HG02943 (cell line): ENCODE measurements around the gene RNPEPL1.

Source experiments
- ATAC-seq: cut with Tn5 transposase; IDR thresholded peaks from one replicate; pipeline ENCODE4 v1.9.1; 2021; ENCODE audit warnings: mild to moderate bottlenecking, low read depth, moderate library complexity; ENCODE audit not compliant: unreplicated experiment

Gene RNPEPL1

DNA sequence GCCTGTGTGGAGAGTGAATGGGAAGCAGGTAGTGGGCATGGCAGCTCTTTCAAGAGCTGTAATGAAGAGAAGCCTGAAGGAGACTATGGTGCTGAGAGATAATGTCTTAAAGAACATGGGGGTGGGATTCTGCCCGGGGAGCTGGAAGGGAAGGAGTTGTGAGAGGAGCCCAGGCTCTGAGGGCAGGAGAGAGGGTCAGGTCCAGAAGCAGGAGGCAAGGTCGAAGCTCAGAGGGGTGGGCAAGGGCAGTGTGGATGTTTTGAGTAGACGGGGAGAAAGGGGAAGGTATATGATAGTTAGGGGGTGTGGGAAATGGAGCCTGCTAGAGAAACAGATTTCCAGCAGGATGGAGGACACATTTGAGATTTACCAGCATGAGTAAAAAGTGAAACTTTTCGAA is 20.4 kb downstream of the RNPEPL1 start:
- ATAC-seq: no peak

DNA sequence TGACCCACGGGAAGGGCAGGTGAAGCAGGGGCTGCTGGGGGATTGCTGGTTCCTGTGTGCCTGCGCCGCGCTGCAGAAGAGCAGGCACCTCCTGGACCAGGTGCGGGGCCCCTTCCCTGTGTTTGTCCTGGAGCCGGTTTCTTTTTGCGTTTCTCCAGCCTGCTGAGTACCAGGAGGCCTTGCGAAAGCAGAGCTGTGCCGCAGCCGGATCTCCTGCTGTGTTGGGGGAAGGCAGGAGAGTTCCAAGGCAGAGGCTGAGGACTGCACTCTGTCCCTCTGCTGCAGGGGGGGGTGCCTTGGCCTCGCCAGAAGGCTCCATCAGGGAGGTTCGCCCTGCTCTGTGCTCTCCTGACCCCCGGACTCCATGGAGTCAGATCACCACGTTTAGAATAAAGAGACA is 21.1 kb downstream of the RNPEPL1 start:
- ATAC-seq: no peak

DNA sequence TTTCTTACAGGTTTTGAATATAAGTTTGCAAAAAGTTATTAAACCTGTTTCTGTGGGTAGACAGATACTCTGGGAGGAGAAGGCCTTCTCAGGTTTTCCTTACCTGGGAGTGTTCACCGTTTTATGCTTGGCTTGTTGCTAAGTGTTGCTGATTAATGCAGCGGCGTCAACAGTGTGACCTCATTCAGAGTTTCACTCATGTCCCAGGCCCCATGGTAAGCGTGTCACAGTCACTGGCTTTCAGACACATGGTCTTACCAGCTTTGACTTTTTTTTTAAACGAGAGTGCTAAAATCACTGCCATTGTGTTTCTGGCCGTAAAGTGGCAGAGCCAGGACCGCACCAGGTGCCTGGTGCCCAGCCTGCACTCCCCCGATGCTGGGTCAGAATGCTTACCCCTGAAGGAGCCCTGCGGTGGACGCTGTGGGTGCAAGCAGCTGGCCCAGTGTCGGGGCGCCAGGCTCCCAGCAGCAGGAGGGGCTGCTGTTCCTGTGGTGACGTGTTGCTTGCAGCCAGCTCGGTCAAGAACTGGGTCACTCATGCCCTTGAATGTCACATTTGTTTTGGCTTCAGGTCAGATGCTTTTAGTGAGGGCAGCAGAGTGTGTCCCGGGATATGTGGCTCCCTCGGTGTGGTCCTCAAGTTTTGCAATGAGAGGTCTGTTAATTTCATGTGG is 21.7 kb downstream of the RNPEPL1 start:
- no peak for ATAC-seq

DNA sequence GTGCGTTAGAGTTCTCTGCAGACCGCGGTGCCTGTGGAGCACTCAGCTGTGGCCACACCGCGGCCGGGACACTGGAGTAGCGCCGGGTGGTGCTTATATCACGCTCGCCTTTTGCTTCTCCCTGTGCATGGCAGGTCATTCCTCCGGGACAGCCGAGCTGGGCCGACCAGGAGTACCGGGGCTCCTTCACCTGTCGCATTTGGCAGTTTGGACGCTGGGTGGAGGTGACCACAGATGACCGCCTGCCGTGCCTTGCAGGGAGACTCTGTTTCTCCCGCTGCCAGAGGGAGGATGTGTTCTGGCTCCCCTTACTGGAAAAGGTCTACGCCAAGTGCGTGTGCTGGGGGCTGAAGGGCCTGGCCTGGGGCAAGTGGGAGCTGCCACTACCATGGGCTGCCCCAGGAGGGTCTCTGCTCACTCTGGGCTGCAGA is 22.4 kb downstream of the RNPEPL1 start:
- no peak for ATAC-seq

DNA sequence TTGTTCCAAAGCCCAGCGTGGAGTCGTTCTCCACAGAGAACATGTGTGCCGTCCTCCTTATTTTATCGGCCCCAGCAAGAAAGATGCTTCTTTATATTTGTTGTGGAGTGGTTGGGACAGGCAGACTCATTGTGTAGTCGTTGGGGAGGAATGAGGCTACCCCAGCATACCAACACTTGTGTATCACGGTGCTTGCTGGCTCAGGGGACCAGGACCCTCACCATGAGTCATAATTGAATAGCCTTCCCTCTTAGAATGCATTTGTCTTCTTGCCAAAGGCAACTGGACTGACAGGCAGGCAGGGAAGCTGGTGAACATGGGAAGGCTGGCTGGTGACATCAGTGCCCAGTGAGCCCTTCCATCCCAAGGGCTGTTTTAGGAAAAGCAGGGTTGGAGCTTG is 22.9 kb downstream of the RNPEPL1 start:
- no peak for ATAC-seq

DNA sequence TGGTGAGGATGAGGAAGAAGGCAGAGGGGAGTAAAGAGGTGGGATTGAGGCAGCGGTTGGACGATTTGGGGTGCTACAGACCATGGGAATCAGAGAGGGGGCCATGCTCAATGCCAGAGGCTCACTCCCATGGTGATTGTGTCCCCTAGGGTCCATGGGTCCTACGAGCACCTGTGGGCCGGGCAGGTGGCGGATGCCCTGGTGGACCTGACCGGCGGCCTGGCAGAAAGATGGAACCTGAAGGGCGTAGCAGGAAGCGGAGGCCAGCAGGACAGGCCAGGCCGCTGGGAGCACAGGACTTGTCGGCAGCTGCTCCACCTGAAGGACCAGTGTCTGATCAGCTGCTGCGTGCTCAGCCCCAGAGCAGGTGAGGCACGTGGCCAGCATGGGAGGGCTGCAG is 23.5 kb downstream of the RNPEPL1 start:
- no peak for ATAC-seq

DNA sequence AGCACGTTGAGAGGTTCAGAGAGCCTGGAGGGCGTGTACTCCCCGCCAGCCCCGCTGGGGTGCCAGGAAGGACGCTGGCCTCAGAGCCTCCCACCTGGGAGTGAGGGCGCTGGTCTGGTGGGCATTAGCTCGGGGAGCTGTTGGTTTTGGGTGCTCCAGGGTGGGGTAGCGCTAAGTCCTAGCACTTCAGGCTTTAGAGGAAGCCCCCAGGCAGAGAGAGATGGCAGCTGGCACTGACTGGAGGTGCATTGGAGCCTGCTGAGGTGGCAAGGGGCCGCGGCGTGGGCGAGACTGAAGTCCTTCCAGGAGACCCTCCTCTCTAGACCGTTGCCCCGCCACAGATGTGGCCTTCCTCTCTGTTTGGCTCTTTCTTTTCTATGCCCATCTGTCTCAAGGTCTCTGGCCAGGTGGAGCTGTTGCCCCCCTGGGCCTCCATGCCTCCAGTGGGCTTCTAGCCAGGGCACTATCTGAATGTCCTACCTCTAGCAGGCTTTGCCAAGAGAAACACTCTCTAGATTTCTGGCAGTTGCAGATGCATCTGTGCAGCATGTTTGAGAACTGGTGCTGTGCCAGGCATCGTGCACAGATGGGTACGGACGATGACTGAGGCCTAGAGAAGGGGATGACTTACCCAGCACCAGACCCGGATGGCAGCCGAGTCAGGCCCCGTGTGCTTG is 24.9 kb downstream of the RNPEPL1 start:
- no peak for ATAC-seq

DNA sequence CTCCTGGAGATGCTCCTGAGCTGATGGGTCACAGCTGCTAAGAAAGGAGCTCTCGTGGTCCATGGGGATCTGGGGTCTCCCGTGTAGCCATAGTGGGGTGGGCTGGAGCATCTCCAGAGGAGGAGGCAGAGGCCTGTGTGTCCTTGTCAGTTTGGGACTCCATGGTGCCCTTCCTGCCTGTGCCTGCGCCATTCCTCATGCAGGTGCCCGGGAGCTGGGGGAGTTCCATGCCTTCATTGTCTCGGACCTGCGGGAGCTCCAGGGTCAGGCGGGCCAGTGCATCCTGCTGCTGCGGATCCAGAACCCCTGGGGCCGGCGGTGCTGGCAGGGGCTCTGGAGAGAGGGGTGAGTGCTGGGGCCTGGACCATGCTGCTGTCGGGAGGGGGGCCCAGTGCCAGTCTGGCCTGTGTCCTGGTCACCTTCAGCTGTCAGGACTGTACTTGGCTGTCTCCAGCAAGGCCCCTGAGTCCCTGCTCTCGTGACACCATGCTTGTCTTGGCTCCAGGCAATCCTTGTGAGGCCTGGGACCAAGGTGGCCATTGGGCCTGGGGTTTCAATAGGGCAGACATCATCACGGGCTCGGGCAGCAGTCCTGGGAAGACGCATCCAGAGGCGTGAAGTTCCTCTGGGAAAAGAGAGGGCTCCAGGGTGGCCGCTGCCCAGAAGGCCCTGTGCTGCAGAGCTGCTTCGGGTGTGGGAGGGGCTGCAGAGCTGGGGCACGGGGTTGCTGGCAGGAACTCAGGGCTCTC is 25.6 kb downstream of the RNPEPL1 start:
- no peak for ATAC-seq

DNA sequence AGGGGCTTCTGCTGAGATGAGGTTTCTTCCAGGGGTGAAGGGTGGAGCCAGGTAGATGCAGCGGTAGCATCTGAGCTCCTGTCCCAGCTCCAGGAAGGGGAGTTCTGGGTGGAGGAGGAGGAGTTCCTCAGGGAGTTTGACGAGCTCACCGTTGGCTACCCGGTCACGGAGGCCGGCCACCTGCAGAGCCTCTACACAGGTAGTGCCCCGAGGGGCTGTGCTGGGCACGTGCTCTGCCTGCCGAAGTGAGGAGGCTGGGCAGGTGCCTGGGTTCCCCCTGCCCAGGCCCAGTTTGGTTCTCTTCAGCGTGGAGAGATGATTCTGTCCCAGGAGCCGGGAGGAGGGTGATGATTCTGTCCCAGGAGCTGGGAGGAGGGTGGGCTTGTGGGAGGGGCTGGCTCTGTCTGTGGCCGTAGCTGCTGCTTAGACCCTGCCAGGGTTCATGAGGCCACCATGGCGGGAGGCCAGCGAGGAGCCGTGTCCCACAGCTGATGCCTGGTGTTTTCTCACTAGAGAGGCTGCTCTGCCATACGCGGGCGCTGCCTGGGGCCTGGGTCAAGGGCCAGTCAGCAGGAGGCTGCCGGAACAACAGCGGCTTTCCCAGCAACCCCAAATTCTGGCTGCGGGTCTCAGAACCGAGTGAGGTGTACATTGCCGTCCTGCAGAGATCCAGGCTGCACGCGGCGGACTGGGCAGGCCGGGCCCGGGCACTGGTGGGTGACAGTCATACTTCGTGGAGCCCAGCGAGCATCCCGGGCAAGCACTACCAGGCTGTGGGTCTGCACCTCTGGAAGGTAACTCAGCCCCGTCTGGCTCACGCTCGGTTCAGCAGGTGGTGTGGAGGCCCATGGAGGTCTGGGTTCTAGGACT is 26.5 kb downstream of the RNPEPL1 start:
- ATAC-seq: no peak

DNA sequence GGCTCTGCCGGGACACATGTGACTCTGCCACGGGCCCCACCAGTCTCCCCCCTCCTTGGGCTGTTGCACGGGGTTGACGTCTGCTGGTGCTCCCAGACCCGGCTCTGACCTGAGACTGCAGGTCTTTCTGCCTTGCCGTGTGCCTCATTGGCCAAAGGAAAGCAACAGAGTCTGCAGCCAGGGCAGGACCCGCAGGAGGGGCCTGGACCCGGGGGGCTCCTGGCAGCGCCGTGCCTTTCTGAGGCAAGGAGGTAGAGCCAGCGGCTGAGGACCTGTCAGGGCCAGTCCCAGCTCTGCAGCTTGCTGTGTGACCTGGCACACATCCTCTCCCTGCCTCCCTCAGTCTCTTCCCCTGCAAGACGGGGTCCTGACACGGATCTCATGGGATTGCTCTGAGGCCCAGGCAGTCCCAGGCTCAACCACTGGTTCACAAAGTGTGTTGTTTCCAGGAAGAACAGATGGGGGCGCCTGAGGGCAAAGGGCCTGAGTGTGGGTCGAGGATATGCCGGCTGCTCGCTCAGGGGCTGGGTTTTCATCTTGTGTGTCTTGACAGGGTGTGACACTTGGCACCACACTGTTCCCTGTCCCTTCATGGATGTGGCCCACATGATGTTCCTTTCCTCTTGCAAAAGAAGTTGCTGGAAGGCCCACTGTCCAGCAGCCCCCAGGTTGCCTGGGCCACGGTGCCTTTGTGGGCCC is 27.2 kb downstream of the RNPEPL1 start:
- no peak for ATAC-seq

DNA sequence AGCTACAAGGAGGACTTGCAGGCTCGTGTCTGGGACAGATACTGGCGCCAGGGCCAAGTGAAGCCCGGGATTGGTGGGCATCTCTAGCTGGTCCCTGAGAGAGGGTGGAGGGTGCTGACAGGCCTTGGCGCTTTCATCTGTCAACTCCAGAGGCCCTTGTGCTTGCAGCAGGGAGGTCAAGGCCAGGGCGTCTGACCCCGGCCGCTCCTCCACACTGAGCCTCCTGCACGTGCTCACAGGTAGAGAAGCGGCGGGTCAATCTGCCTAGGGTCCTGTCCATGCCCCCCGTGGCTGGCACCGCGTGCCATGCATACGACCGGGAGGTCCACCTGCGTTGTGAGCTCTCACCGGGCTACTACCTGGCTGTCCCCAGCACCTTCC is 27.8 kb downstream of the RNPEPL1 start:
- ATAC-seq: no peak

DNA sequence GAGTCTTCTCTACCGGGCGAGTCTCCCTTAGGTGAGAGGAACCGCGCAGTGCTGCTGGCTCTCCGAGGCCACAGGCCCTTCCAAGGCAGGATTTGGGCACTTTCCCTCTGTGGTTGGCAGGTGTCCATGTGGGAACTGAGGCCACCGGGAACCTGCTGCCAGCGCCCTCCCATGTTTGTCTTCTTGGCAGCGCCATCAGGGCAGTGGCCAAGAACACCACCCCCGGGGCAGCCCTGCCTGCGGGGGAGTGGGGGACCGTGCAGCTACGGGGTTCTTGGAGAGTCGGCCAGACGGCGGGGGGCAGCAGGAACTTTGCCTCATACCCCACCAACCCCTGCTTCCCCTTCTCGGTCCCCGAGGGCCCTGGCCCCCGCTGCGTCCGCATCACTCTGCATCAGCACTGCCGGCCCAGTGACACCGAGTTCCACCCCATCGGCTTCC is 28.2 kb downstream of the RNPEPL1 start:
- no peak for ATAC-seq

DNA sequence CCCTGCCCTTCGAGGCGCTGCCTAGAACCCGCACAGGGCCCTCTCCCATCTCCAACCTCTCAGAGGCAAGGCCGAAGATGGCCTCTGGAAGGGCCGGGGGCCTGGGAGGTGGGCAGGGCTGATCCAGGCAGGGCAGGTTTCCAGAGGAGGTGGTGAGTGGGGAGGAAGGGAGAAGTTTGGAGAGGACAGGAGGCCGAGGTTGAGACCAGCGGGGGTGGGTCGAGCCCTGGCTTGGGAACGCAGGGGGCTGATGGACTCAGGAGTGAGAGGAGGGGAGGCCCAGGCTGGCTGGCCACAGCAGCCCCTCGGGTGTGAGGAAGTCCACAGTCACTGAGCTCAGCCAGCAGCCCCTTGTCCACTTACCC is 28.8 kb downstream of the RNPEPL1 start:
- ATAC-seq: no peak

DNA sequence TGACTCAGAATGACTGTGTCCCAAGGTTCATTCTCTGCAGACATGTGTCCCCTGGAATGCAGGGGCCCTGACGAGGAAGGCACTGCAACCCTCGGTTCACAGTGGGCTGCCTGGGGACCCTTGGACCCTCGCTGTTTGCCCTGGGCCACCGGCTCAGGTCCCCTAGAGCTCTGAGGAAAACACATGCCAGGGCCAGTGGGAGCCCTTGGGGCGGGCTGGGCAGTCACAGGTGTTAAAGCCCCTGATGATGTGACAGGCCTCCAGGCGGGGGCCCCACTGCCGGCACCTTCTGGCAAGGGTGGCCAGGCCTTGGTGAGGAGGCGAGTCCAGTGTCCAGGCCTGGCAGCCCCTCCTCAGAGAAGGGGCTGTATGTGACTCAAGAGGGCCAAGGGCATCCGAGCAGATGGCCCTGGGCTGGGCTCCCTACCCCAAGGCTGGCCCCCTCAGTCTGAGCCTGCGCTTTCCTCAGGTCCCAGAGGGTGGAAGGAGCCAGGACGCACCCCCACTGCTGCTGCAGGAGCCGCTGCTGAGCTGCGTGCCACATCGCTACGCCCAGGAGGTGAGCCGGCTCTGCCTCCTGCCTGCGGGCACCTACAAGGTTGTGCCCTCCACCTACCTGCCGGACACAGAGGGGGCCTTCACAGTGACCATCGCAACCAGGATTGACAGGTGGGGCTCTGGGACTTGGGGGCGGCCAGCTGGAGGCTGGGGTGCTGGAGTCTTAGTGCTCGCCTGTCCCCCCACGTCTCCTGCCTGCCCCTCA is 29.3 kb downstream of the RNPEPL1 start:
- ATAC-seq: no peak

DNA sequence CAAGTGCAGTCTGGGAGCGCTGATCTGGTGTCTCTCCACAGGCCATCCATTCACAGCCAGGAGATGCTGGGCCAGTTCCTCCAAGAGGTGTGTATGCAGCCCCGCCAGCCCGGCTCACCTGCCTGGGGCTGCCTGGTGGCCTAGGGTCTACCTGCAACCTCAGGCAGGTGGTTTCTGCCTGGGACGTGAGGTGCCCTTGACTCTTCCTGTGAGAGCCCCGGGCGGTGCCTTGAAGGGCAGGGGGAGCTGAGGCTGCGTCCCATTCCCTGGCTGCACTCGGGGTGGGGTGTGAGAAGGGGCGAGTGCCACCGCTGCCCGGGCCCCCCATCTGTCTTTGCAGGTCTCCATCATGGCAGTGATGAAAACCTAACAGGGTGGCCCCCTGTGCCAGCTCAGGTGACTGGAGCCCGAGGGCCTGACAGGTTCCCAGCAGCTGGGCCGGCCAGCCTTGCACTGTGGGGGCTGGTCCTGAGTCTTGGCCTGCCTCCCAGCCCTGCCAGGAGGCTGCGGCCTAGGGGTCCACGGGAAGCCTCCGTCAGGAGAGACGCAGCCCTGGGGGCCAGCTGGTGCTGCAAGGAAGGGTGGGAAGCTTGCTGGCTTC is 30.1 kb downstream of the RNPEPL1 start:
- no peak for ATAC-seq

DNA sequence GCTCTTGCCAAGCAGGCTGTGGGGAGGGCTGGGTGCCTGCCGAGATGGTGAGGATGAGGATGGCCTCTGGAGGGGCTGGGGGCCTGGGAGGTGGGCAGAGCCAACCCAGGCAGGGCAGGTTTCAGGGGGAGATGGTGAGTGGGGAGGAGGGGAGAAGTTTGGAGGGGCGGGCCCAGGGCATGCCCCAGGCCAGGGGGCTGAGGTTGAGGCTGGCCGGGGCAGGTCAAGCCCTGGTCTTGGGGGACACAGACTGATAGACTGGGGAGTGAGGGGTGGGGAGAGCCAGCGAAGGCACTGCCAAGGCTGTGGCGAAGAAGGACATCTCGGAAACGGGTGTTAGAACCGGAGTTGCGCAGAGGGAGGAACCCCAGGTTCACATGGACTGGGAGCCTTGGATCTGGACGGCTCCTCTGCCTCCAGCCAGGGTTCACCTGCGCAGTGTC is 30.9 kb downstream of the RNPEPL1 start:
- ATAC-seq: no peak

DNA sequence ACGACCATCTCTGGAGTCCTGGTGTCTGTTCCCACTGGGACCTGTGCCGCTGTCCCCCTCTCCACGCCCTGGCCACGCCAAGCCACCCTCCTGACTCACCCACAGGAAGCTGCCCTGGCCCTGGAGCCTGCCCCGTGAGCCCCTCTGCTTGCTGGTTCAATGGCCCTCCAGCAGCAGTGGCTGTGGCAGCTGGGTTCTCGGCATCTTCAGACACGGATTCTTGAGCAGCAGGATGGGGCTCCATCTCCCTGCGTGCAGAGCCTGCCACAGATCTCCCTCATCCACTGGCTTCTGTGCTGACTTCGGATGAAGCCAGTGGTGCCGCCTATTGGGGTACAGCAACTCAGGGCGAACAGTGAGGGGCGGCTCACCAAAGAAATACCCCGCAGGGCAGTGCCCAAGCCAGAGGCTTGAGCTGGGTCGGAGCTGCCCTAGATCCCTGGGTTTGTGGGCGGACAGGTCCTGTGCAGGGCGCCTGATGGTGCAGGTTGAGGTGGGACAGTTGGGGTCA is 32.2 kb downstream of the RNPEPL1 start:
- no peak for ATAC-seq

DNA sequence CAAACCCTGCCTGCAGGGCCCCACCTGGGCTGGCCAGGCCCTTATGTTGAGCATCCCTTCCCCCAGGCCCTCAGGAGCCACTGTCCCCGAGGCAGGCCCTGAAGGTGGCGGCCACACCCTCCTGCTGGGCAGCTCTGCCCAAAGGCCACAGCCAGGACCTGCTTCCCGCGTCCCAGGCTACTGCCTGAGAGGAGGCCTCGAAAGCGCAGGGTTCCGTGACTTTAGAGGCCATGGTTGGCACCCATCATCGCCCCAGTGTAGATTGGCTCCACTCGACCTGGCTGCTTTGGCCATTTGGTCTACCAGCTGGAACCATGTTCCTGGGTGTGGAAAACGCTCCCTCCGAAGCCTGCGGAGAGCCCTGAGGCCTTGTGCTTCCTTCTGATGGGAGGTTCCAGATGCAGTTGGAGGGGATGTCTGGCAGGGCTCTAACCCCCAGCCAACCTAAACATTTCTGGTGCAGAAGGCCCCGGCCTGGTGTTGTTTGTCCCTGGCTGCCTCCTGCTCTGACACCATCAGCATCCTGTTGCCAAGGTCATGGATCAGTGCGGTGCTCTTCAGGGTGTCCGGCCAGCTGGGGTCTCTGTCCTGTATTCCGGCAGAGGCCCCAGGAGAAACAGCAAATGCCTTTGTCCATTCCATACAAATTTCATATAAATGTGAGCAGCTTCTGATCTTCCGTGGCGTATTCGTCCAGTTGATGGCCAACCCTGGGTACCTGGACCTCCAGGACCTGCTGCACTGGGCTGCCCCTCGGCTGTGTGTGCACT is 33.0 kb downstream of the RNPEPL1 start:
- no peak for ATAC-seq
